Mesodermal cell (in vitro differentiated cells): ENCODE measurements around the gene OTOG.

ENCODE experiments used
- H3K27ac ChIP-seq: 2 replicates; pipeline ENCODE4 v1.7.0; 2013; ENCODE audit warnings: mild to moderate bottlenecking, low read depth, low read length, moderate library complexity; ENCODE audit not compliant: severe bottlenecking
- H3K36me3 ChIP-seq: 2 replicates; pipeline ENCODE4 v1.7.1; 2013; ENCODE audit warnings: mild to moderate bottlenecking, low read length, moderate library complexity; ENCODE audit not compliant: control insufficient read depth, insufficient read depth
- H3K4me1 ChIP-seq: one replicate; pipeline ENCODE4 v1.7.1; 2013; ENCODE audit warnings: mild to moderate bottlenecking, low read length; ENCODE audit not compliant: insufficient read depth, control insufficient read depth, poor library complexity, severe bottlenecking
- H3K4me3 ChIP-seq: 2 replicates; pipeline ENCODE4 v1.7.0; 2013; ENCODE audit warnings: low read length, control low read depth, mild to moderate bottlenecking; ENCODE audit not compliant: insufficient read depth, poor library complexity, severe bottlenecking; ENCODE audit errors: extremely low read depth
- H3K9me3 ChIP-seq: 2 replicates; pipeline ENCODE4 v1.7.1; 2013; ENCODE audit warnings: mild to moderate bottlenecking, low read length, moderate library complexity; ENCODE audit not compliant: control insufficient read depth
- WGBS, 2 experiments: methylation state at CpG; one replicate each; pipeline ENCODE4 v1.1.5; 2013; ENCODE audit warnings: missing lambda C conversion rate in 2 of 2; ENCODE audit not compliant: insufficient coverage in 2 of 2; 5-methylcytosine and 5-hydroxymethylcytosine counted together

Gene OTOG

DNA sequence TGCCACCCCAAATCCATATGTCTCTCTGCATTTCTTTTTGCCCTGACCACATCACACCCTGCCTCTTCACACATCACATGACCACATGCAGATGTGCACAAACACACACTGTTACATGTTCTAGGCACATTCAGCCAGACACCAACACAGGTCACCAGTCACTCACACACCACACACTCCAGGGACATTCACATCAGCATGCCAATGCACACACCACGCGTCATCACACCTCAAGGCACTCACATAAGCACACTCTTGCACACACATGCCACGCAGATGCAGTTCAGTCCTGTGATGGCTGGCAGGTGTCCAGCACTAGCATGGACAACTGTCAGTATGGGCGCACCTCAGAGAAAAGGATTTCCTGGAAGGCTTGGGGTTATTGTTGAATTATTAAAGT, 95.3 kb downstream of the OTOG start:
- no peaks in the 10 kb centered on the region for H3K36me3 ChIP-seq
- H3K27ac ChIP-seq: no peak overlapping the region
- no peaks in the 10 kb centered on the region for H3K9me3 ChIP-seq
- WGBS, 2 experiments: 100% methylated on average over 2 of the region's 4 CpGs
- no peaks in the 10 kb centered on the region for H3K4me1 ChIP-seq
- no peak overlapping the region for H3K4me3 ChIP-seq

DNA sequence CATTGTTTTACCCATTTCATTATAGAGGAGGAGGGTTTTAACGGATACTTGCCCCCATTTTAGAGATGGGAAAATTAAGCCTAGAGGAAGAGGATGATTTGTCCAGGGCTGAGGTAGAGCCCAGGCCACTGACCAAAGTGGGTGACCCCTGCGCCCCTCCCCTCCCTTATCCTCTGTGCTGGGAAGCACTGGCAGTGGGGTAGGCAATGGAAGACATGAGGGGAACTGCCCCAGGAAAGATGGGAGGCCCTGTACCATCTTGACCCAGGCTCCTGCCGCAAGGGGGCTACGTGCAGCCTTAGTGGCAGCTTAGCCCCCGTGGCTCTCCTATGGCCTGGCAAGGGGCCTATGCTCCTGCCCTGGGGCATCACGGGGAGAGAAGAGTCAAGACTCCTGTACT, 95.9 kb downstream of the OTOG start:
- Histone ChIP-seq H3K4me3 (no peak overlapping the region), H3K9me3 (no peaks in the 10 kb centered on the region), H3K36me3 (no peaks in the 10 kb centered on the region), H3K27ac (no peak overlapping the region), H3K4me1 (no peaks in the 10 kb centered on the region)
- 85 to 98% methylated on average over 4 to 5 of the region's 6 CpGs for WGBS, 2 experiments

DNA sequence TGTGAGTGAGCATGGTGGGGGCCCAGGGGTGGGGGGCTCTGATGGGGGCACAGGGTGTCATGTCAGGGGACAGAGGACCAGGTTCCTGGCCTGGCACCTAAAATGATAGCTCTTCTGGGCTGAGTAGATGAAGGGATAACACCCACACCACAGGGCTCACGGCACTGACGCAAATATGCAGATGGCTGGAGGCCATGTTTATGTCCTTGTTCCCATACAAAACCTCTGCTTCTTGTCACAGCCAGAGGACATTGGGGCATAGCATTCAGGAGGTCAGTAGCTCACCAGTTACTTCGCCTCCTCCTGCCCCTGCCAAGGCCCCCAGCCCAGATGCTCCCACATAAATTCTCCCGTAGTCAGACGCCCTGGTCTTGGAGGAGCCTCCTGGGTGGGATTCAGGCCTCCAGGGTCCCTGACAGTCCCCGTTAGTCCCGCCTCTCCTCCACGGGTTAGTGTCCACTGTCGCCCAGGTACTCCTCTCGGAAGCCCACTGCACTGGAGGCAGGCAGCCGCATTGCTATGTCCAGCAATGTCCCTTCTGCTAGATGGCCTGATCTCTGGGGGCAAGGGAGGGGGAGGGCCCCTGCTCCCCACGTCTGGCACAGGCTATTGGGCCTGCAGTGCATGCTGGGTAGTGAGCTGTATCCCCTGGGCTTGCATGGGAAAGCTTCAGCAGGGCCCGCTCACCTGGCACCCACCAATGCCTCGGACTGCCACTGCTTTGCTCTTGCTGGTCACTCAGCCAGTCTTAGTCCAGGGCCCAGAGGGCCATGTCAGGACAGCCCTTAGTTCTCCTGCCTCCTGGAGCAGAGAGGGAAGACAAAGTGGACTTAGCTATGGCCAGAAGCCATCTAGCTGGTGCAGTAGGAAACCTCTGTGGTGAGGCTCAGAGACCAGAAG, 96.7 kb downstream of the OTOG start:
- Histone ChIP-seq H3K4me1 (no peaks in the 10 kb centered on the region), H3K36me3 (no peaks in the 10 kb centered on the region), H3K27ac (no peak overlapping the region), H3K9me3 (no peaks in the 10 kb centered on the region), H3K4me3 (no peak overlapping the region)
- 78 to 80% methylated on average over 9 to 11 of the region's 14 CpGs for WGBS, 2 experiments

GRCh38 chr11:17645190-17645970, 98.3 kb downstream of the OTOG start:
- H3K36me3 ChIP-seq: no peaks in the 10 kb centered on the region
- H3K27ac ChIP-seq: no peak overlapping the region
- peaks cover 7% of the 10 kb centered on the region for H3K4me1 ChIP-seq
- no peaks in the 10 kb centered on the region for H3K9me3 ChIP-seq
- 90 to 100% methylated on average over 2 to 15 of the region's 15 CpGs for WGBS, 2 experiments
- no peak overlapping the region for H3K4me3 ChIP-seq

DNA sequence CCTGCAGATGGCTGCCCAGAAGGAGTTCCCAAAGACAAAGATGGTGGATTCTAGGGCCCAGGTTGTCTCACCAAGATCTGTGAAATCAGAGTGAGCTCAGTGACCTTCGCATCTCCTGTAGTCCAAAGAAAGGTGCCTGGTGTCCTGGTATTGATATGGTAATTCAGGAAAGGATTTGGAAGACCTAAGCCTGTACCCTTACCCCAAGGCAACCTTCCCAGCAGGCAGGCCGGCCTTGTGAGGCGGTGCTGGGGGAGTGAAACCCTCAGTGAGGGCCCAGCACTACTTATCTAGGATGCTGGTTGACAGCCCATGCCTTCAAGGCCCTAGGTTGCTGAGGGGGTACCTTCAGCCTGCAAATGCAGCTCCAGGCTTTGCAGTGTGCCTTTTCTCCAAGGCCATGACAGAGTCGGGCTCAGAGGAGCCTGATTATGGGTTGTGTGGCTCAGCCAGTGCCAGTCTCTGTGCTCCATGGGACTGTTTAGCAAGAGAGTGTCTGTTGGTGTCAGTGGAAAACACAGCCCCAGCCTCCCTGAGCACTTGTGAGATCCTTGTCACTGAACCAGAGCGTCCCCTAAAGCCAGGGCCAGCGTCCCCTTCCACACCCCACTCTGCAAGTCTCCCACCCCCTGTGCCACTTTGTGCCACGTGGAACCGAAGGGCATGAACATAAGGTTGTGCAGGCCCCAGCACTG, 99.5 kb downstream of the OTOG start:
- WGBS, 2 experiments: 68 to 75% methylated on average over 5 to 8 of the region's 8 CpGs
- no peak overlapping the region for H3K27ac ChIP-seq
- H3K36me3 ChIP-seq: no peaks in the 10 kb centered on the region
- H3K4me1 ChIP-seq: peaks cover 10% of the 10 kb centered on the region
- no peaks in the 10 kb centered on the region for H3K9me3 ChIP-seq
- no peak overlapping the region for H3K4me3 ChIP-seq

GRCh38 chr11:17648528-17648927, 101.5 kb downstream of the OTOG start:
- no peaks in the 10 kb centered on the region for H3K9me3 ChIP-seq
- H3K4me1 ChIP-seq: peaks cover 10% of the 10 kb centered on the region
- no peak overlapping the region for H3K27ac ChIP-seq
- H3K36me3 ChIP-seq: no peaks in the 10 kb centered on the region
- no peak overlapping the region for H3K4me3 ChIP-seq
- 68 to 70% methylated on average over 4 of the region's 4 CpGs for WGBS, 2 experiments

DNA sequence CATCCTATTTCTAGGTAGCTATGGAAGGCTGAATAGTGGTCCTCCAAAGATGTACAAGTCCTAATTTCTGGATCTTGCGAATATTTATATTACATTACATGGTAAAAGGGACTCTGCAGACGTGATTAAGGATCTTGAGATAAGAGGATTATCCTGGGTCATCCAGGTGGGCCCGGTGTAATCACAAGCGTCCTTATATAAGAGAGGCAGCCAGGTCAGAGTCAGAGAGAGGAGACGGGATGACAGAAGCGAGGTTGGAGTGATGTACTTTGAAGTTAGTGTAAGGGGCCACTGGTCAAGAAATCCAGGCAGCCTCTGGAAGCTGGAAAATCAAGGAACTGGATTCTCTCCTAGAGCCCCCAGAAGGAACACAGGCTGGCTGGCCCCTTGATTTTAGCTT, 102.2 kb downstream of the OTOG start:
- WGBS, 2 experiments: 74 to 86% methylated on average over 4 to 5 of the region's 6 CpGs
- Histone ChIP-seq H3K27ac (no peak overlapping the region), H3K9me3 (no peaks in the 10 kb centered on the region), H3K36me3 (no peaks in the 10 kb centered on the region), H3K4me1 (peaks cover 10% of the 10 kb centered on the region), H3K4me3 (no peak overlapping the region)

DNA sequence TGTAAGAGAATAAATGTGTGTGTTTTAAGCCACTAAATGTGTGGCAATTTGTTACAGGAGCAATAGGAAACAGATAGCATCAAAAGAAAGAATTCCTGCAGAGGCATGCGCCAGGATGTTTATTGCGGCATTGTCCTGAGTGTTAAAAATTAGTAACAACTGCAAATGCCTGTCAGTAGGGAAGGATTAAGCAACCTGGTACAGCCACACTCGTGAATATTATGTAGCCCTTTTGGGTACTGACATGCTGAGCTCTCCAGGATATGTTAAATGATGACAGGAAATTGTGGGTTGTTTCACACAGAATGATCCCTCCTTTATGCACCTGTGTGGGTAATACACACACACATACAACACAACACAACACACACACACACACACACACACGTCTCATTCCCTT, 102.6 kb downstream of the OTOG start:
- no peaks in the 10 kb centered on the region for H3K36me3 ChIP-seq
- H3K4me3 ChIP-seq: no peak overlapping the region
- 81 to 88% methylated on average over 3 of the region's 4 CpGs for WGBS, 2 experiments
- peaks cover 10% of the 10 kb centered on the region for H3K4me1 ChIP-seq
- H3K27ac ChIP-seq: no peak overlapping the region
- no peaks in the 10 kb centered on the region for H3K9me3 ChIP-seq

DNA sequence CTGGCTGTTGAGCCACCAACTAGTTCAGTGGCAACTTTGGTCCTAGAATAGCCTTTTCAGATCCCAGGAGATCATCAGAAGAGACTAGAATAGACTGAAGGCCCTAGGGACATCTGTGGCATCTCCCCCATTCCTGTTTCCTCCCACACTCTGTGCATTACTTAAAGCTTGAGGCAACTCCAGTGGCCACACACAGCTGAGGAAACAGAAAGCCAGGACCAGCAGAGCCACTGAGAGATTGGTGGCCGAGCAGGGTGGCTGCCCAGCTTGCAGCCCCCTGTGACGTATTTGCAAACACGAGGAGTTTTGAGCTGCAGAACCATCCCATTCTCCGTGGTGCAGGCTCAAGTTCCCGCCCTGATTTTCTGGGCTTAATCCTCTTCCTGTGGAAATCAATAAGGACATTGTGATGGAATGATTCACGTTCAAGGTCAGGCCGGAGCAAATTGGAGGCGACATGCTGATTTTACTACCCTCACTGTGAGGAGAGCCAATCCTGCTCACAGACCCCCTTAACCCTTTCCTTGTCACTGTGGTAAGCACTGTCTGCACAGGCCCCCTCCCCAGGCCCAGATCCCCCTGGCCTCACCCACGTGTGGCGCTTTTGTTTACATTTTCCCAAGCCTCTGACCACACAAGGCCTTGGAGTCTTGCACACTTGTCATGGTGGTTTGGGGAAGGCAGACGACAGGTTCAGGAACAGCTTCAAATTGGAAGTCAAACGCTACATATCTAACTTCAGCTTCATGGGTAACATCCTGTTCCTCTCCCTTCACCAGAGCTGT, 103.3 kb downstream of the OTOG start:
- Histone ChIP-seq H3K4me3 (no peak overlapping the region), H3K36me3 (no peaks in the 10 kb centered on the region), H3K9me3 (peaks cover 4% of the 10 kb centered on the region), H3K27ac (no peak overlapping the region), H3K4me1 (peaks cover 10% of the 10 kb centered on the region)
- WGBS, 2 experiments: 35 to 40% methylated on average over 5 to 12 of the region's 12 CpGs

DNA sequence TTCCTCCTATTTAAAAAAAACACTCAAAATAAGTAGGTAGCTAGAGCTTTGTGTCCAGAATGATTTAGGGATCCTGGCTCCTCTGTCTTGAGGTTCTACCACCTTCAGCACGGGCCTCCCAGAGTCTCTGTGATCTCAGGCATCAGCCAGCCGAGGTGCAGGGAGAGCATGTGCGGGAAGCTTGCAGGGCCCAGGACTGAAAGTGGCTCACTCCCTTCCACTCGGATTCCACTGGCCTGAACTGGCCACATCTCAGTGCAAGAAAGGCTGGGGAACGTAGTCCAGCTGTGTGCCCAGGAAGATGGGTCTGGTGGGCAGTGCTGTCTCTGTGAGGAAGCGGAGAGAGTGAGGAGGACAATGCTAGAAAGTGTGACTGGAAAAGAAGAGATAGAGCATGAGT, 104.0 kb downstream of the OTOG start:
- Histone ChIP-seq H3K27ac (no peak overlapping the region), H3K36me3 (no peaks in the 10 kb centered on the region), H3K4me1 (peaks cover 10% of the 10 kb centered on the region), H3K9me3 (peaks cover 7% of the 10 kb centered on the region), H3K4me3 (no peak overlapping the region)
- WGBS, 2 experiments: 87 to 88% methylated on average over 4 to 5 of the region's 6 CpGs
